Neuronal stem cell (in vitro differentiated cells): Measurements from ENCODE around the gene RNF145.
"Not testable (repeated sequence)": the region's sequence is repeated elsewhere in the genome, so short reads cannot be mapped to it uniquely, and the experiment has no call there.

ENCODE experiments used
- DNase-seq: peaks from one replicate; pipeline ENCODE4 v3.0.0-alpha.2; 2013; ENCODE audit warnings: low spot score
- H2AFZ ChIP-seq: one replicate; pipeline ENCODE4 v1.6.1; 2013; ENCODE audit warnings: mild to moderate bottlenecking, low read length, inconsistent platforms
- H2AK5ac ChIP-seq: 2 replicates; pipeline ENCODE4 v1.6.1; 2013; ENCODE audit warnings: low read depth, mild to moderate bottlenecking, inconsistent platforms, low read length, moderate library complexity, mixed read lengths
- H2BK120ac ChIP-seq: 2 replicates; pipeline ENCODE4 v1.6.1; 2013; ENCODE audit warnings: low read depth, mild to moderate bottlenecking, inconsistent platforms, low read length, moderate library complexity, mixed read lengths
- H2BK12ac ChIP-seq: one replicate; pipeline ENCODE4 v1.6.1; 2013; ENCODE audit warnings: low read length, inconsistent platforms
- H2BK15ac ChIP-seq: 2 replicates; pipeline ENCODE4 v1.6.1; 2013; ENCODE audit warnings: mild to moderate bottlenecking, low read length, inconsistent platforms, mixed read lengths
- H2BK5ac ChIP-seq: one replicate; pipeline ENCODE4 v1.6.1; 2013; ENCODE audit warnings: inconsistent platforms, mild to moderate bottlenecking, low read length, moderate library complexity
- H3K14ac ChIP-seq: one replicate; pipeline ENCODE4 v1.6.1; 2013; ENCODE audit warnings: low read length, inconsistent platforms
- H3K18ac ChIP-seq: 2 replicates; pipeline ENCODE4 v1.6.1; 2013; ENCODE audit warnings: low read length, inconsistent platforms
- H3K23ac ChIP-seq: 2 replicates; pipeline ENCODE4 v1.6.1; 2013; ENCODE audit warnings: low read depth, mild to moderate bottlenecking, mixed read lengths, low read length, inconsistent platforms; ENCODE audit not compliant: poor library complexity
- H3K27ac ChIP-seq: replicated peaks from 3 replicates; pipeline ENCODE4 v1.5.1; 2013; ENCODE audit warnings: low read length, inconsistent platforms
- H3K27me3 ChIP-seq, 3 experiments: 2 replicates each; pipeline ENCODE4 v1.6.1; 2013; ENCODE audit warnings: low read length in 3 of 3, mild to moderate bottlenecking in 2 of 3, inconsistent platforms in 1 of 3, low read depth in 1 of 3, mixed read lengths in 1 of 3, moderate library complexity in 1 of 3; ENCODE audit not compliant: control insufficient read depth in 3 of 3, insufficient read depth in 3 of 3
- H3K36me3 ChIP-seq, 2 donors: replicated peaks in 1 of 2; 2 replicates each; pipeline ENCODE4 v1.6.1; 2013; ENCODE audit warnings: low read length in 2 of 2; ENCODE audit not compliant: control insufficient read depth in 2 of 2, insufficient read depth in 2 of 2
- H3K4ac ChIP-seq: 2 replicates; pipeline ENCODE4 v1.6.1; 2013; ENCODE audit warnings: inconsistent platforms, mild to moderate bottlenecking, low read length, moderate library complexity
- H3K4me1 ChIP-seq, 2 donors: 1 replicate in 1 of 2; 2 replicates in 1 of 2; pipeline ENCODE4 v1.6.1; 2013; ENCODE audit warnings: low read length in 2 of 2, low read depth in 1 of 2; ENCODE audit not compliant: control insufficient read depth in 2 of 2, insufficient read depth in 1 of 2
- H3K4me2 ChIP-seq: one replicate; pipeline ENCODE4 v1.6.1; 2013; ENCODE audit warnings: mild to moderate bottlenecking, low read length, inconsistent platforms; ENCODE audit not compliant: insufficient read depth, poor library complexity, severe bottlenecking
- H3K4me3 ChIP-seq, 2 donors: 2 replicates each; pipeline ENCODE4 v1.5.1; 2013; ENCODE audit warnings: low read length in 2 of 2, mild to moderate bottlenecking in 2 of 2, inconsistent platforms in 1 of 2, moderate library complexity in 1 of 2
- H3K79me1 ChIP-seq: one replicate; pipeline ENCODE4 v1.6.1; 2013; ENCODE audit warnings: low read depth, mild to moderate bottlenecking, inconsistent platforms, low read length, moderate library complexity
- H3K9ac ChIP-seq: one replicate; pipeline ENCODE4 v1.6.1; 2013; ENCODE audit warnings: mild to moderate bottlenecking, low read depth, low read length, inconsistent platforms; ENCODE audit not compliant: poor library complexity
- H3K9me3 ChIP-seq, 2 donors: replicated peaks in 1 of 2; 2 replicates each; pipeline versions ENCODE3 to v1.6.1; 2013; ENCODE audit warnings: low read length in 2 of 2, mild to moderate bottlenecking in 2 of 2, inconsistent platforms in 1 of 2, low read depth in 1 of 2, mixed read lengths in 1 of 2, moderate library complexity in 1 of 2; ENCODE audit not compliant: control insufficient read depth in 2 of 2, insufficient read depth in 1 of 2
- H4K8ac ChIP-seq: one replicate; pipeline ENCODE4 v1.6.1; 2013; ENCODE audit warnings: low read depth, mild to moderate bottlenecking, inconsistent platforms, low read length, moderate library complexity
- H4K91ac ChIP-seq: one replicate; pipeline ENCODE4 v1.6.1; 2013; ENCODE audit warnings: low read length, low read depth, mild to moderate bottlenecking, inconsistent platforms; ENCODE audit not compliant: poor library complexity
- WGBS, 2 donors: extraction: QIAGEN DNeasy Blood & Tissue Kit; methylation state at CpG; one replicate each; pipeline ENCODE4 v1.1.7; 2013; ENCODE audit warnings: missing lambda C conversion rate in 2 of 2, mixed read lengths in 1 of 2; ENCODE audit not compliant: insufficient read length in 2 of 2, insufficient replicate concordance in 1 of 2; ENCODE audit errors: extremely low coverage in 2 of 2; 5-methylcytosine and 5-hydroxymethylcytosine counted together

Gene RNF145

GRCh38 chr5:159123189-159123588 is 86.2 kb downstream of the RNF145 start:
- no peak overlapping the region for H4K8ac ChIP-seq
- no peak overlapping the region for H3K4ac ChIP-seq
- H3K4me3 ChIP-seq: no peak overlapping the region
- H3K9me3 ChIP-seq: no peaks in the 10 kb centered on the region
- no peaks in the 10 kb centered on the region for H3K79me1 ChIP-seq
- WGBS, 2 donors: no CpG with 5 or more reads among the region's 2 CpGs
- no peak overlapping the region for H2BK5ac ChIP-seq
- H3K27ac ChIP-seq: no peak overlapping the region
- H2BK120ac ChIP-seq: no peak overlapping the region
- no peak overlapping the region for H2BK15ac ChIP-seq
- no peak overlapping the region for H2AK5ac ChIP-seq
- H3K4me2 ChIP-seq: no peak overlapping the region
- H3K4me1 ChIP-seq: no peaks in the 10 kb centered on the region
- no peak overlapping the region for H3K9ac ChIP-seq
- no peak overlapping the region for H2BK12ac ChIP-seq
- DNase-seq: no peak
- no peak overlapping the region for H3K18ac ChIP-seq
- no peak overlapping the region for H3K23ac ChIP-seq
- H4K91ac ChIP-seq: no peak overlapping the region
- no peaks in the 10 kb centered on the region for H3K36me3 ChIP-seq
- H3K27me3 ChIP-seq: no peaks in the 10 kb centered on the region
- no peak overlapping the region for H2AFZ ChIP-seq
- no peak overlapping the region for H3K14ac ChIP-seq

GRCh38 chr5:159121061-159121460 is 88.3 kb downstream of the RNF145 start:
- Histone ChIP-seq H4K91ac (no peak overlapping the region), H2AK5ac (no peak overlapping the region), H3K27me3 (no peaks in the 10 kb centered on the region), H2AFZ (peak overlapping the region; percentile 38), H3K79me1 (no peaks in the 10 kb centered on the region), H3K36me3 (no peaks in the 10 kb centered on the region), H2BK120ac (no peak overlapping the region), H3K23ac (no peak overlapping the region), H3K4me1 (no peaks in the 10 kb centered on the region), H2BK12ac (no peak overlapping the region), H3K9ac (no peak overlapping the region), H3K4me3 (no peak overlapping the region), H3K27ac (no peak overlapping the region), H3K9me3 (no peaks in the 10 kb centered on the region), H4K8ac (no peak overlapping the region), H3K4me2 (no peak overlapping the region), H3K14ac (no peak overlapping the region), H2BK5ac (no peak overlapping the region), H3K4ac (no peak overlapping the region), H2BK15ac (no peak overlapping the region), H3K18ac (no peak overlapping the region)
- no CpG with 5 or more reads among the region's 3 CpGs for WGBS, 2 donors
- DNase-seq: no peak

- Histone ChIP-seq H2BK120ac (no peak overlapping the region), H3K4me3 (no peak overlapping the region), H2BK12ac (no peak overlapping the region), H3K9ac (no peak overlapping the region), H2BK15ac (no peak overlapping the region), H4K8ac (no peak overlapping the region), H3K27me3 (no peaks in the 10 kb centered on the region), H2AFZ (peak overlapping the region; percentile 45), H3K27ac (no peak overlapping the region), H3K18ac (no peak overlapping the region), H2BK5ac (no peak overlapping the region), H2AK5ac (no peak overlapping the region), H3K9me3 (no peaks in the 10 kb centered on the region), H3K4me2 (no peak overlapping the region), H3K36me3 (no peaks in the 10 kb centered on the region), H3K23ac (no peak overlapping the region), H3K14ac (no peak overlapping the region), H3K4ac (no peak overlapping the region), H3K79me1 (no peaks in the 10 kb centered on the region), H3K4me1 (no peaks in the 10 kb centered on the region), H4K91ac (no peak overlapping the region)
- no peak for DNase-seq
- no CpG with 5 or more reads among the region's 4 CpGs for WGBS, 2 donors
Observed at GRCh38 chr5:159120446-159120845, 88.9 kb downstream of the RNF145 start.

- not testable (repeated sequence) for H3K79me1 ChIP-seq, H3K4me2 ChIP-seq, H4K8ac ChIP-seq, H3K4me3 ChIP-seq, H4K91ac ChIP-seq, H3K4me1 ChIP-seq, H3K14ac ChIP-seq, DNase-seq, H3K27ac ChIP-seq, H3K9ac ChIP-seq, H2BK5ac ChIP-seq, H2BK12ac ChIP-seq, H3K27me3 ChIP-seq, H3K4ac ChIP-seq, H2BK15ac ChIP-seq, H2AK5ac ChIP-seq, H3K36me3 ChIP-seq, H3K9me3 ChIP-seq, H2BK120ac ChIP-seq, H3K18ac ChIP-seq, H3K23ac ChIP-seq
- peak overlapping the region; percentile 45 for H2AFZ ChIP-seq
- WGBS, 2 donors: no CpG with 5 or more reads among the region's 4 CpGs
Observed at GRCh38 chr5:159119842-159120241, 89.5 kb downstream of the RNF145 start.
